Activated CD8-positive, alpha-beta memory T cell treated with anti-CD3 and anti-CD28 coated beads for 24 hours (primary cell): Measurements from ENCODE around the gene RNF31.
A peak's percentile ranks its signal among the peaks of the same experiment; 100 is the strongest.
"Not testable (repeated sequence)": the region's sequence is repeated elsewhere in the genome, so short reads cannot be mapped to it uniquely, and the experiment has no call there.

Source experiments
- DNase-seq: peaks from one replicate; pipeline ENCODE4 v3.0.0-alpha.2; 2020

Gene RNF31

DNA sequence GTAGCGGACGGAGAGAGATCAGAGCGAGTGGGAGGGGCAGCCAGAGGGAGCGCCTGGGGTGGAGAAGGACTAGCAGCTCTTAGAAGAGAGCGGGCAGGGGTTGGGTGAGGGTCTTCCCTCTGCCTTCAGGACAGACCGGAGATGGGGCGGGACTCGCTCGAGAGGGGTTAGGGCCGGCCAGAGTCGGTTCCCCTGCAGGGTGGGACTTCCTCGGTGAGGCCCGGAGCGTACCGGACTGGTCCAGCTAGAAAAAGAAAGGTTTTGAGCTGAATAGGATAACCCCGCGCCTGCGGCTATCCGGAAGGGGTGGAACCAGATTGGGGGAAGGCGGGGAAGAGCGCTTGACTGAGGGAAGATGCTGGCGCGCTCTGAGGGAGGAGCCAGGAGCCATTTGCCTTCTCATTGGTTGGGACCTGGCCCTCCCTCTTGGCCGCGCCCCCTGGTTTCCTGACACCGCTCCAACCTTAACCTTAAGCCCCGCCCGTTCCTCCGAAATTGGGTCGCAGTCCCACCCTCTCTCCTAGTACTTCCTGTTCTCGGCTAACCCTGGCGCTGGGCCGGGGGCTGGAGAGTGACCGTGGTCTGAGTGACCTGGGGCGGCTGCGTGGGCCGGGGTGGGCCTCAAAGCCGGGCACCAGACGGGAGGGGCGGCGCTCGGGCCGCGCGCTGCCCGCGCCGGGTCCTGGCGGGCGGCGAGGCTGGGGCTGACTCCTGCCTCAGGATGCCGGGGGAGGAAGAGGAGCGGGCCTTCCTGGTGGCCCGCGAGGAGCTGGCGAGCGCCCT is at the start of gene RNF31:
Gene RNF31, plus strand, starts transcription at position 521 of the 783 bp plus-strand sequence. Its CDS starts 201 bp downstream, at position 722.
- DNase-seq = peak; percentile 96

- no peak for DNase-seq
Observed at GRCh38 chr14:24098229-24098926, 48.9 kb upstream of the RNF31 start.

DNA sequence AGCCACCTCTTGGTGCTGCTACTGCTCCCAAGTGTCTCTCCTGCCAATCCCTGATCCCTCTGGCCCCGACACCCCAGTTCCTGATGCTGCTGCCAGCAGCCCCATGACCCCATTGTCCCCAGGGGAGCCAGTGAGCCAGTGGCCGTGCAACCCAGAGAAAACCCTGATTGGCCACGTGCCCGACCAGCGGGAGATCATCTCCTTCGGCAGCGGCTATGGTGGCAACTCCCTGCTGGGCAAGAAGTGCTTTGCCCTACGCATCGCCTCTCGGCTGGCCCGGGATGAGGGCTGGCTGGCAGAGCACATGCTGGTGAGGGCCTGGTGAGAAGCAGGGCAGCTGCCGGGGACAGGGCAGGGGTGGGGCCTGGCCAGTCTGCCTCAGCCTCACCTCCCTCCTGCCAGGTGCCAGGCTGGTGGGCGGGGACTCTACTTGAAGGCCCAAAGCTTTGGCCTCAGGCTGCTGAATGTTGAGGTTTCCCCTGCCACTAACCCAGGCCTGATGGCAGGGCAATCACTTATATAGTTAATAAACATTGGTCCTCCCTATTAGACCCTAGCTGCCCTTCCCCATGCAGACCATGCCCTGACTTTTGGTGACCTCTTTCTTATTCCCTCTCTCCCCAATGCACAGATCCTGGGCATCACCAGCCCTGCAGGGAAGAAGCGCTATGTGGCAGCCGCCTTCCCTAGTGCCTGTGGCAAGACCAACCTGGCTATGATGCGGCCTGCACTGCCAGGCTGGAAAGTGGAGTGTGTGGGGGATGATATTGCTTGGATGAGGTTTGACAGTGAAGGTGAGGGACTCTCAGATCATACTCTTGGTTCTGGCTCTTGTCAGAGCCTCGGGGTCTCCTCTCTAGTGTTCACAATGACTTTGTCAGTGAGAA is 48.1 kb upstream of the RNF31 start:
- DNase-seq = no peak

DNA sequence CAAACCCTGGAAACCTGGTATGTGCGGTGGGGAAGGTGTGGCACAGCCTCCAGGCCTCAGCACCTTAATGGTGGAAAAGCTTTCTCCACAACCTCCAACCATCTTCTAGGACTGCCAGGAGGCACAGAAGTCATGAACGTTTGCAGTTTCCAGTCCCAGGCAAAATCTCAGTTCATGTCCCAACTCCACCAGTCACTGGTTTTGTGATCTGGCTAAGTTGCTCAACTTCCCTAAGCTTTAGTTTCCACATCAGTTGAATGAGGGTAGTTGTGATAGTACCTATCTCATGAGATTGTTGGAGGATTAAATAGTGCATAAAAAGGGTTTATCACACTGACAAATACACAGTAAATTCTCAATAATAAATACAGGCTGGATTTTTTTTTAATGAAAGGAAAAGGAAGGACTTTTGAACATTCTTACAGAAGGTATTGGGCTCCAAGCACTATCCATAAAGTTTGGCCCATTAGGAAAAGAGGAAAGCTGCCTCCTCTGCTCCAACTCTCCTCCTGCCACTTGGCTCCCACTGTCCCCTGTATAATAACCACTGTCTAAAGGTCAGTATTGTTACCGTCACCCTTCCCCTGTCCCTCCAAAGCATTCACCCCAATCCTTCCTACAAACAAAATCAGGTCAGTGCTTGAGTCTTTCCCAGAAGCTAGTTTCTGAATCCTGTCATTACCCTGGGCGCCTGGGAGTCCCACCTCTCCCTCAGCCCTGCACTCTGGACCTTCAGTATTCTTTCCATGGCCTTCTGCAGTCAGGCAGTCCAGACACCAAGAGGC is 46.9 kb upstream of the RNF31 start:
- DNase-seq = no peak

DNA sequence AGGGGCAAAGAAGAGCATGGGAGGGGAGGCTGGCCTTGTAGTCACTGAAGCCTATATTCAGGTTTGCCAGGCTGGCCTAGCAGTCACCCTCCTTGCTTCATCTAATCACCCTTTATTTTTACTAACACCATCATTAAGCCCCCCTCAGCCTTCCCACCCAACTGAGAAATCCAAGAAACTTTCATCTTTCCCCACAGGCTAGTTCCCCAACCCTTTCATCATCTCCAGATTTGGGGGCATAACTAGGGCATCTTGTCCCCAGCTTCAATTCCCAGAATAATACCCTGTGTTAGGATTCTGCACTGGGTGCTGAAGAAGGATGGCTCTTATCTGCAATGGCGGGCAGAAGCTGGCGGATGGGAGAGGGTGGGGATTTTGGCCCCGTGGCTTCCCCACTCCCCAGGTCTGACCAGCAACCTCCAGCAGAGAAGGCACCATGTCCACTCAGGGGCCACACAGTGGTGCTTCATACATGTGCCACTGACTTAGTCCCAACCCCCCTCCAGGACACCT is 46.3 kb upstream of the RNF31 start:
- DNase-seq = no peak

- DNase-seq = no peak
Observed at GRCh38 chr14:24102357-24103048, 44.8 kb upstream of the RNF31 start.

DNA sequence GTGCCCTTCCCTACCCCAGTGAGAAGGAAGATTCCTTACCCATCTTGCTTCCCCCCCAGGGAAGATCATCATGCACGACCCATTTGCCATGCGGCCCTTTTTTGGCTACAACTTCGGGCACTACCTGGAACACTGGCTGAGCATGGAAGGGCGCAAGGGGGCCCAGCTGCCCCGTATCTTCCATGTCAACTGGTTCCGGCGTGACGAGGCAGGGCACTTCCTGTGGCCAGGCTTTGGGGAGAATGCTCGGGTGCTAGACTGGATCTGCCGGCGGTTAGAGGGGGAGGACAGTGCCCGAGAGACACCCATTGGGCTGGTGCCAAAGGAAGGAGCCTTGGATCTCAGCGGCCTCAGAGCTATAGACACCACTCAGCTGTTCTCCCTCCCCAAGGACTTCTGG is 43.8 kb upstream of the RNF31 start:
- DNase-seq = no peak

DNA sequence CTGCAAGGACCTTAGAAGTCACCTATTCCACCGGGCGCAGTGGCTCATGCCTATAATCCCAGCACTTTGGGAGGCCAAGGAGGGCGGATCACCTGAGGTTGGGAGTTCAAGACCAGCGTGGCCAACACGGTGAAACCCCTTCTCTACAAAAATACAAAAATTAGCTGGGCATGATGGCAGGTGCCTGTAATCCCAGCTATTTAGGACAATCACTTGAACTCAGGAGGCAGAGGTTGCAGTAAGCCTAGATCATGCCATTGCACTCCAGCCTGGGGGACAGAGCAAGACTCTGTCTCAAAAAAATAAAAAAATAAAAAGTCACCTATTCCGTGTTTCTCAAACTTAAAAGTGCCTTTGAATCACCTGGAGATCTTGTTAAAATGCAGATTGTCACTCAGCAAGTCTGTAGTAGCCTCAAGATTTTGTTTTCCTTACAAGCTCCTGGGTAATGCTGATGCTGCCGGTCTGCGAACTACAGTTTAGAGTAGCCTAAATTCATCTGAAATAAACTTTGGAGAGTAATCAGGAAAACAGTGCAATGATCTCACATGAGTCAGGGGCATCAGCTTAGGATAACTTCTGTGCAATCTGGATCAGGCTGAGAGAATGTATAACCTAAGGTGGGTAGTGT is 41.6 kb upstream of the RNF31 start:
- not testable (repeated sequence) for DNase-seq

- no peak for DNase-seq
Observed at GRCh38 chr14:24106672-24107271, 40.5 kb upstream of the RNF31 start.

- no peak for DNase-seq
Observed at GRCh38 chr14:24108336-24108874, 38.9 kb upstream of the RNF31 start.

DNA sequence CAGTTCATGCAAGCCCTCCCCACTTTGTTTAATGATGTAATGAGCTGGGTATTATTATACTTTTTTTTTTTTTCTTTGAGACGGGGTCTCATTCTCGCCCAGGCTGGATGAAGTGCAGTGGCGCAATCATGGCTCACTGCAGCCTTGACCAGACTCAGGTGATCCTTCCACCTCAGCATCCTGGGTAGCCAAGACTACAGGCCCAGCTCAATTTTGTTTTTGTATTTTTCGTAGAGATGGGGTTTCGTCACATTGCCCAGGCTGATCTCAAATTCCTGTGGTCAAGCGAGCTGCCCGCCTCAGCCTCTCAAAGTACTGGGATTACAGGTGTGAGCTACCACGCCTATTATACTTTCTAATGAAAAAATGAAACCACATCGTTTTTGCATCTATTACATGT is 37.2 kb upstream of the RNF31 start:
- no peak for DNase-seq

DNA sequence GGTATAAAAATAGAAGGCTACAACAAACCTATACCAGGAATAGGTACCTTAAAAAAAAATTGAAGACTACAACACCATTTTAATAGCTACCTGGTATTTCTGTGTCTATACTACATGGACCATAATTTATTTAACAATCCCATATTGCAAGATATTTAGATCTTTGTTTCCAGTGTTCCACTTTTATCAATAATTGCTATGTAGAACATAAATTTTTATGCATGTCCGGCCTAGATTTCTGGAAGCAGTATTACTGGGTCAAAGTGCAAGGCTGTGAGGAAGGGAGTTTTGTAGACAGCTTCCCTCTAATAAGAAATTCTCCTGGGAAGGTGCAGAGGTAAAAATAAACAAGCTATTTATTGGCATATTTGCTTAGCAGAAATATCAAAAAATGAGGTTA is 36.8 kb upstream of the RNF31 start:
- DNase-seq = no peak

- no peak for DNase-seq
Observed at GRCh38 chr14:24113379-24113800, 33.9 kb upstream of the RNF31 start.

DNA sequence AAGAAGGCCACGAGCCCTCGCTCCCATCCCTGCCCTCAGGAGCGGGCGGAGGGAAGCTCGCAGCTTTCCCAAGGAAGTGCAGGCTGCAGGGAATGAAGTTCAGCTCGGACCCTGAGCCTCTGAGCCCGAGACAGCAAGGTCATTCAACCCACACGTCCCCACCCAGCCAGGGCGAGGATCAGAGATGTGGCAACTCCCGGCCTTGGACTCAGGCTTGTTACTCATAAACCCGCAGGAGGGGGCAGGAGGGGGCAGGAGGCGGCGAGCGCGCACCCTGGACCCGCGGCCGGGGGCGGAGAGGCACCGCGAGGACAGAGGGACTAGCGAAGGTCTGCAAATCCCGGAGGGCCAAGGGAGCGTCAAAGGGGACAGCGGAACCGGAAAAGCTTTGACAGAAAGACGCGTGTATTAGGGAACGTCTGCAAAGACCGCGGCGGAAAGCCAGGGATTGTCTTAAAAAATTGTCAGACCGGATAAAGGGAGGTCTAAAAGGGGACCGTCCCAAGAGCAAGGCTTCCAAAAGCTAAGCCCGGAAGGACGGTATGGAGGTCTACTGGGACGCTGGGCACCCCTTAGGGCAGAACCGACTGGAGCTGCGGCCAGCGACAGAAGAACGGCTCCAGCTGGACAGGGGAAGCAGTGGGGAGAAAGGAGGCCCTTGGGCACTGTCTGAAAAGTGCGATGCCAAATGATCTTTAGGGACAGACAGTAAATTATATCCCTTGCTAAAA is 33.3 kb upstream of the RNF31 start:
- DNase-seq = peak; percentile 92

- peak; percentile 99 for DNase-seq
Observed at GRCh38 chr14:24114532-24115421, 32.5 kb upstream of the RNF31 start, which contains the start of the genes DCAF11 and NRL. Gene DCAF11 (plus strand): TSS chr14:24114777. CDS start chr14:24115595, 818 bp downstream. Gene NRL (minus strand): TSS chr14:24114949. CDS start chr14:24082848, 32,101 bp downstream.

DNA sequence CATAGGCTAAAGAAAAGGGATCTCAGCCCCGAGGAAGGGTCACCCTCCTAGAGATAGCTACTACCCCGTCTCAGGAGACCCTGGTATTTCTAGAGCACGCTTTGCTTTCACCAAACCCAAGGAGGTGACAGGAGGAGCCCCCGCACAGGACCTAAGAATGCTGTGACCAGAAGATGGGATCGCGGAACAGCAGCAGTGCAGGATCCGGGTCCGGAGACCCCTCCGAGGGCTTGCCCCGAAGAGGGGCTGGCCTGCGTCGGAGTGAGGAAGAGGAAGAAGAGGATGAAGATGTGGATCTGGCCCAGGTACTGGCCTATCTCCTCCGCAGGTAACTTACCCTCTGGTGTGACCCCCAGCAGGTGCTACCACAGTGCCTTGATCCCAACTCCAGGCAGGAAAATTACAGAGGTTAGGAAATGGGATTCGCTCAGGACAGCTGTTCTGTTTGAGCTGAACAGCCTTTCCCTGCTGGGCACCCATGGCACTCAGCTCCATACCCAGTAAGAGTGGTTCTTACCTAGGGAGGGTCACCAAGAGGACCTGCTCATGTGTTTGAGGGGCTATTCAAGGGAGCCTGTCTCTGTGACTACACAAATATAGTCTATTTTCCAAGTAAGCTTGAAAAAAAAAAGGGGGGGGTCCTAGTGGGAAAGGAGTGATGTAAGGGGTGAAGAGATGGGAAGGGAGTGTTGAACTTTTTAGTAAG is 31.7 kb upstream of the RNF31 start:
- DNase-seq = no peak

DNA sequence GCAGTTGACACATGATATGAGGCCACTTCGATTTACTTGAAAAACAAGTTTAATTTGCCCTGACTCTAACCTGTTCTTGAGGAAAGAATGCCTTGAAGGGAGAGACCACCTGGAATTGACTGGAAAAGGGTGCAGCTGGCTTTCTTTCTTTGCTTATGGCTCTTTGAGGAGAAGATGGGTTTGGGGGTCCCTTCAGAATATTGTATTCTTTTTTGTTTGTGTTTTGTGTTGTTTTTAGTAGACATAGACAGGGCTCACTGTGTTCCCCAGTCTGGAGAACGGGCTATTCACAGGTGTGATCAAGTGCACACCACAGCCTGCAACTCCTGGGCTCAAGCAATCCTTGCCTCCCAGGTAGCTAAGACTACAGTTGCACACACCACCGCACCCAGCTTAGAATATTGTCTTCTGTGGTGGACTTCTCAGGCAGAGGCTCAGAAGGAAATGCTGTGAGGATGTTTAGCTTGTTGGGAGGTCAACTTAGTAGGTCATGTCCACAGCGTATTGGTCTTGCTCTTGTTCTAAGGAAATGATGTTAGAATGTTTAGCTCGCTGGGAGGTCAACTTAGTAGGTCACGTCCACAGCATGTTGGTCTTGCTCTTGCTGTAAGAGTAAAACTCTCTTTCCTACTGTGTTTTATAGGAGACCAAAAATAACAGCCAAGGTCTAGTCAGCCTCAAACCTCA is 31.0 kb upstream of the RNF31 start:
- no peak for DNase-seq
